Left ventricle myocardium inferior (tissue), 1 donor: Measurements from ENCODE around the gene LDB2. TPM values are rescaled to one million over a fixed set of nuclear protein-coding genes. Genes with fewer than 3 reads are reported as not detected.

Experiments
- DNase-seq: peaks from one replicate; pipeline ENCODE4 v3.0.0-alpha.2; 2020
- H3K27ac ChIP-seq: fragments of 200-600 bp; replicated peaks from 2 replicates; pipeline ENCODE4 v1.8.0; 2021
- H3K27me3 ChIP-seq: fragments of 200-600 bp; 2 replicates; pipeline ENCODE4 v1.8.0; 2021; ENCODE audit warnings: low read depth
- H3K36me3 ChIP-seq: fragments of 200-600 bp; 2 replicates; pipeline ENCODE4 v1.8.0; 2021
- H3K4me1 ChIP-seq: fragments of 200-600 bp; 2 replicates; pipeline ENCODE4 v1.8.0; 2021
- H3K4me3 ChIP-seq: fragments of 200-600 bp; 2 replicates; pipeline ENCODE4 v1.8.0; 2021; ENCODE audit warnings: mild to moderate bottlenecking, moderate library complexity
- H3K9me3 ChIP-seq: fragments of 200-600 bp; replicated peaks from 2 replicates; pipeline ENCODE4 v1.8.0; 2021
- intact Hi-C: fragments of 100-400 bp; cut with micrococcal nuclease; formaldehyde crosslinking; loops from one replicate; pipeline ENCODE4 v1.11.0; 2022
- total RNA-seq: library from RNA; stranded (reverse); fragmentation: NEBNext Ultra II Directional; extraction: Animal tissue kit (Norgen Biotek cat#: 25700); gene quantifications from one replicate; pipeline ENCODE4 v1.2.1, GENCODE V29; 2021
- TF ChIP-seq, protein P1 (sequence below): fragments of 200-600 bp; IDR thresholded peaks from 2 replicates; pipeline ENCODE4 v1.8.0; 2021; ENCODE audit warnings: antibody characterized with exemption, mild to moderate bottlenecking, borderline replicate concordance
- donor health status: DM: no; HTN: yes; CAD: no; lungs with severe emphysema.

The LDB2 gene
- total RNA-seq, 1 donor from 2014 or later: 29.6 TPM

- Histone ChIP-seq H3K4me1 (peaks cover 27% of the 10 kb centered on the region), H3K9me3 (no peaks in the 10 kb centered on the region), H3K36me3 (no peaks in the 10 kb centered on the region), H3K4me3 (no peak overlapping the region), H3K27ac (no peak overlapping the region), H3K27me3 (no peaks in the 10 kb centered on the region)
- no peak for DNase-seq
- TF ChIP-seq, protein P1, sequence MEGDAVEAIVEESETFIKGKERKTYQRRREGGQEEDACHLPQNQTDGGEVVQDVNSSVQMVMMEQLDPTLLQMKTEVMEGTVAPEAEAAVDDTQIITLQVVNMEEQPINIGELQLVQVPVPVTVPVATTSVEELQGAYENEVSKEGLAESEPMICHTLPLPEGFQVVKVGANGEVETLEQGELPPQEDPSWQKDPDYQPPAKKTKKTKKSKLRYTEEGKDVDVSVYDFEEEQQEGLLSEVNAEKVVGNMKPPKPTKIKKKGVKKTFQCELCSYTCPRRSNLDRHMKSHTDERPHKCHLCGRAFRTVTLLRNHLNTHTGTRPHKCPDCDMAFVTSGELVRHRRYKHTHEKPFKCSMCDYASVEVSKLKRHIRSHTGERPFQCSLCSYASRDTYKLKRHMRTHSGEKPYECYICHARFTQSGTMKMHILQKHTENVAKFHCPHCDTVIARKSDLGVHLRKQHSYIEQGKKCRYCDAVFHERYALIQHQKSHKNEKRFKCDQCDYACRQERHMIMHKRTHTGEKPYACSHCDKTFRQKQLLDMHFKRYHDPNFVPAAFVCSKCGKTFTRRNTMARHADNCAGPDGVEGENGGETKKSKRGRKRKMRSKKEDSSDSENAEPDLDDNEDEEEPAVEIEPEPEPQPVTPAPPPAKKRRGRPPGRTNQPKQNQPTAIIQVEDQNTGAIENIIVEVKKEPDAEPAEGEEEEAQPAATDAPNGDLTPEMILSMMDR: no peak
- intact Hi-C loops: no loop called here
These were observed 377.1 kb downstream of the LDB2 start for GRCh38 chr4:16521156-16521915.

- H3K4me3 ChIP-seq: no peak overlapping the region
- TF ChIP-seq, protein P1: peak; percentile 48
- H3K27me3 ChIP-seq: no peaks in the 10 kb centered on the region
- peaks cover 23% of the 10 kb centered on the region for H3K4me1 ChIP-seq
- H3K36me3 ChIP-seq: no peaks in the 10 kb centered on the region
- H3K9me3 ChIP-seq: no peaks in the 10 kb centered on the region
- H3K27ac ChIP-seq: no peak overlapping the region
- no peak for DNase-seq
- intact Hi-C loops: no loop called here
These were observed 381.5 kb downstream of the LDB2 start for GRCh38 chr4:16516796-16517439.

DNA sequence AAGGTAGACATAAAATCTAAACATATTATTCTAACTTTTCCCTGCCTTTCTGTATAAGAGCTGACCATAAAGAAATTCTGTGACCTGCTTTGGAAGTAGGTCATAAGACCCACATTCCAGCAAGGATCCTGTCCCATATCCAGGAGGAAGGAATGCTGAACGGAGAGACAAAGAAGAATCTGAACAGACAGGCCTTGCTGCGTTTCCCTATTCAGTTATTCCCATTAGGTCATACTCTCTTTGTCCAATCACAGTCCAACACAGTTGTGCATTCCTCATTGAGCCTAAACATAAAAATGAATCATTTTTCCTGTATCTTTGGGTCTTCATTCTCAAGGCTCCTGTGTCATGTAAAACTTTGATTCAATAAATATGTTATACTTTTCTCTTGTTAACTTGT, 384.6 kb downstream of the LDB2 start:
- intact Hi-C loops: no loop called here

GRCh38 chr4:16508968-16509367, 389.5 kb downstream of the LDB2 start:
- Histone ChIP-seq H3K9me3 (peaks cover 13% of the 10 kb centered on the region), H3K36me3 (peaks cover 48% of the 10 kb centered on the region), H3K27me3 (no peaks in the 10 kb centered on the region), H3K4me1 (no peaks in the 10 kb centered on the region), H3K4me3 (no peak overlapping the region), H3K27ac (no peak overlapping the region)
- DNase-seq: no peak
- intact Hi-C loops: no loop called here
- TF ChIP-seq, protein P1: no peak

More for the DNA sequence above, 384.6 kb downstream of the LDB2 start:
- no peak for DNase-seq
- no peak overlapping the region for H3K4me3 ChIP-seq
- H3K4me1 ChIP-seq: peaks cover 8% of the 10 kb centered on the region
- TF ChIP-seq, protein P1: no peak
- peaks cover 12% of the 10 kb centered on the region for H3K9me3 ChIP-seq
- H3K27ac ChIP-seq: no peak overlapping the region
- H3K36me3 ChIP-seq: peaks cover 21% of the 10 kb centered on the region
- H3K27me3 ChIP-seq: no peaks in the 10 kb centered on the region

DNA sequence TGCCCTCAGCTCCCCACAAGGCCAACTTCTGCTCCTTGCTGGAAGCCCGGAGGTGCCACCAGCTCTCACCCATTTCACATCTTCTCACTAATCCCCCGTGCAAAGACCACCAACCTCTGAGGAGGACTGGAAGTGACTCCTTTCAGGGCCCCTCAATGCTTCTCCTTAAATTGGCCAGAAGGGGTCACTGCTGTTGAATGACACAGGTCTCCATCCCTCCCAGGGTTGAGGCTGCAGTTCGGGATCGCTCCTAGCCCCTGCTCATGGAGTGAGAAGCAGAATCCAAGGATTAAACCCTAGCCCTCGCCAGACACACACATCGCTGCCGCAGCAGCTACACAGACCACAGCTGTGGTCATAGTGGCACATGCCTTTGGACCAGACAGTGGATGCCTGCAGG, 392.7 kb downstream of the LDB2 start:
- TF ChIP-seq, protein P1: peak; percentile 39
- no peak overlapping the region for H3K27ac ChIP-seq
- peaks cover 75% of the 10 kb centered on the region for H3K36me3 ChIP-seq
- intact Hi-C loops: no loop called here
- peaks cover 22% of the 10 kb centered on the region for H3K9me3 ChIP-seq
- no peaks in the 10 kb centered on the region for H3K27me3 ChIP-seq
- no peak overlapping the region for H3K4me3 ChIP-seq
- DNase-seq: no peak
- H3K4me1 ChIP-seq: no peaks in the 10 kb centered on the region
